HG03045 (cell line): ENCODE data around the gene TPRX1.
"Not testable (repeated sequence)": the region's sequence is repeated elsewhere in the genome, so short reads cannot be mapped to it uniquely, and the experiment has no call there.

ENCODE experiments used
- ATAC-seq: cut with Tn5 transposase; IDR thresholded peaks from one replicate; pipeline ENCODE4 v1.9.1; 2021; ENCODE audit warnings: mild to moderate bottlenecking, moderate library complexity; ENCODE audit not compliant: unreplicated experiment

TPRX1 gene

DNA sequence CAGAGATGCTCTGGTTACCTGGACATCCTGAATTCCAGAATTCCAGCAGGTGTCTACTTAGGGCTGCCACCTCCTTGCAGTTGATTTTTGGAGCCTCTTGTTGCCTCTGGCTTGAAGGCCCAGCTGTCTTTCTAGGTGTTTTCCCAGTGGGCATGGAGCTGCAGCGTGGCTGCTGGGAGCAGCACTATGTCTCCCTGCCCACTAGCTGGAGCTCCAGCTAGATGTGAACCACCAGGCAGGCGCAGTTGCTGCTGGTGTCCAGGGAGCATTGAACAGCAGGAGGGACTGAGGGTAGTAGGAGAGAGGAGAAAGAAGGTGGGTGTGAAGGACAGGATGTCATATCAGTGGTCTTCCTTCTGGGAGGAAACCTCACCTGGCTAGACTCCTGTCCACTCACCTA lies 35.7 kb downstream of the TPRX1 start:
- ATAC-seq: no peak

DNA sequence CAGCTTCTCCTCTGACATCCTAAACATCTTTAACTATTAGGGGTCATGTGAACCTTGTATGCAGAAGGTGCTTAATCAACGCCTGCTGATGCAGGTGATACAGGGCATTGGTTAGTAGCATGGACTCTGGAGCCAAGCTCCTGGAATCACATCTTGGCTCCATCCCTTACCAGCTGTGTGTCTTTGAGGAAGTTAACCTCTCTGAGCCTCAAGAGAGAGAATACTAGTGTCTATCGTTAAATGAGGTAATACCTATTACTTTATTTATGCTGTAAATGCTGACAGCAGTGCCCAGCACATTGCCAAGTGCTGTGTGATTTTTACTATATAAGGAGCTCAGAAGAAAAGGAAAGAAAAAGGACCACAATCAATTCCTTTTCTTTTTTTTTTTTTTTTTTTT lies 37.0 kb downstream of the TPRX1 start:
- ATAC-seq: no peak

DNA sequence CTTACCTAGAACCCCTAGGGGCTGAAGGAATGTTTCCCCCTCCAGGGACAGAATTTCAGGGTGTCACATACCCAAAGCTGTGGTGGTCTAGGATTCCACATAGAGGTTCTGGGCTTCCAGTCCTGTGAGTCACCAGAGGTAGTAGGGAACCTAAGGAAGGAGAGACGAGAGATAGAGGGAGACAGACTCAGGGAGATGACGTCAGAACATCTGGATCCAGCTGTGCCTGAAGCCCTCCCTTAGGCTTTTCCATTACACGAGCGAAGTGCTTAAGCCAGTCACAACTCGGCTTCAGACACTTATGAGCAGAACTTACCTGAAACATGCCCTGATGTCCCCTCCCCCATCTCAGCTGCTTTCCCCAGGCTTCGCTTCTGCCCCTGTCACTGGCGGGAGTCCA lies 37.7 kb downstream of the TPRX1 start:
- ATAC-seq: no peak

DNA sequence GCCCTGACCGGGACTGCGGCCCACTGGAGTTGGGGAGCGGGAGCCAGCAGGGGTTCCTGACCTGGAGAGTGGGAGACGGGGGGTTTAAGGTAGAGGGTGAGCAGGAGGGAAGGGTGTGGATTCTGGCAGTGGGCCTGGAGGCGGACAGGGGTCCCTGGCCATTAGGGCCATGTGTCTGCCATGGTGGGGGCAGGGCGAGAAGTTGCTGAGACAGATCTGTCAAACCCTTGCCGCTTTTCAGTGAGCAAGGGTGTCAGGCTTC lies 38.1 kb downstream of the TPRX1 start:
- no peak for ATAC-seq

DNA sequence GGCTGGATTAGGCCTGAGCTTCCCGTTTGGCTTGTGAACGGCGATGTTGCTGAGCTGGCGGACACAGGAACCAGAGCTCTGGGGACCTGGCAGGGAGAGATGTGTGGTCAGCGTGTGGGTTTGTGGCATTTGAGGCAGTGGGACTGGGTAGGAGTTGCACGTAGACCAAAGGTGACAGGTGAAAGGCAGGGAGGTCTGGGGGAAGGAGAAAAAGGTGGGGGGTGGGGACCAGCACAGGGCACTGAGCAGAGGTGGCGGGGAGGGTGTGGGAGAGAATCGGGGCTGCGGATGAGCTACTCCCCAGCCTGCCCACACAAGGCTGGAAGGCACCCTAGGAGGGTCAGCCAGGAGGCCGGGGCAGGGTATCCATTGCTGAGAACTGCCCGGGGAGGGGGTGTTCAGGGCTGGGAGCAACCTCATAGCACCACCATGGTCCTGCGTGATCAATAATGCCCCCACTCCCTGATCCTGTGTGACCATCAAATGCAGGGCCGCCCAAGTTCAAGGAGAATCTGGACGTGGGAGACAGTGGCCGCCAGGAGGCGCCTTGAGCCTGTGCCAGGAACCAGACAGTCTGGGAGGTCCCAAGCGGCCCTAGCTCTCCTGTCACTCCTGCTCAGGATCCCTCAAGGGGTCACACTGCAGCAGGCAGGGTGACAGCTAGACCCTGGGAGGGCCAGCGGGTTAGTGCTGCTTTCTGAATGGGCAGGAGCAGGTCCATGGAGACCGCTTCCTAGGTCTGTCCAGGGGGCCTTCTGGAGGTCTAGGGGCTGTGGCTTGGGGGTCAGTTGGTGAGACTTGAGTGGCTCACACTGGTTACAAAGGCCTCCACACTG lies 38.6 kb downstream of the TPRX1 start:
- ATAC-seq: no peak

DNA sequence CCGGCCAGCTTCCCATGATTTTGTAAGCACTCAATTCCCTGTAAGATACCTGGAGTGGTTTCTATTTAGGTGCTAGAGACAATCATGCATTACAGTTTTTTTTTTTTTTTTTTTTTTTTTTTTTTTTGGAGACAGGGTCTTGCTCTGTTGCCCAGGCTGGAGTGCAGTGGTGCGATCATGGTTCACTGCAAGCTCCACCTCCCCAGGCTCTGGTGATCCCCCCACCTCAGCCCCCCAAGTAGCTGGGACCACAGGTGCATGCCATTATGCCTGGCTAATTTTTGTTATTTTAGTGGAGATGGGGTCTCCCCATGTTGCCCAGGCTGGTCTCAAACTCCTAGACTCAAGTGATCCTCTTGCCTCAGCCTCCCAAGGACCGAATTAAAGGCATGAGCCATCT lies 39.6 kb downstream of the TPRX1 start:
- not testable (repeated sequence) for ATAC-seq

DNA sequence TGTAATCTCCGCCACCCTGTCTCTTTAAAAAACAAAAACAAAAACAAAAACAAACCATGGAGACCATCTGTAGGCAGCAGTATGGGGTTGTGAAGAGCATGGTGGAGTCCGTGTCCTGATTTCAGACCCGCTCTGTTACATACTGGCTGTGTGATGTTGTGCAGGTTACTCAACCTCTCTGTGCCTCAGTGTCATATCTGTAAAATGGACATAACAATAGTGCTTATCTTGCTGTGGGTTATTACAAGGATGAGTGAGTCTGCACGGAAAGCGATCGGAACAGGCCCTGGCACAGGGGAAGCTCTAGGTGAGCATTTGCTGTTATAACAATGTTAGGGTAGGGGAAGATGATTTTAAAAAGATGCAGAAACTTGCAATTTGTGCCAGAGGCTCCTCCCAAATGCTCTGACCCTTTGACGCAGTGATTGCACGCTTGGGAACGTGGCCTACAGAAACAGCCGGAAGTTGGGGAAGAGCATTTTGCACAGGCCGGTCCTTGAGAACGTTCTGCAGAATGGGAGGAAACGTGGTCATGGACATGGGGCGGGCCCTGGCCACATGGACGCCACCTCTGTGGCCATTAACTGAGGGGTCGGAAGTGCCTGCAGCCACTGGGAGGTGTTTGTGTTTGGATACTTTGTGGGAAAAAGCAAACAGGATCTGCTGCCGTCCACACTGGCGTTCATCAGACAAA lies 41.6 kb downstream of the TPRX1 start:
- ATAC-seq: no peak

DNA sequence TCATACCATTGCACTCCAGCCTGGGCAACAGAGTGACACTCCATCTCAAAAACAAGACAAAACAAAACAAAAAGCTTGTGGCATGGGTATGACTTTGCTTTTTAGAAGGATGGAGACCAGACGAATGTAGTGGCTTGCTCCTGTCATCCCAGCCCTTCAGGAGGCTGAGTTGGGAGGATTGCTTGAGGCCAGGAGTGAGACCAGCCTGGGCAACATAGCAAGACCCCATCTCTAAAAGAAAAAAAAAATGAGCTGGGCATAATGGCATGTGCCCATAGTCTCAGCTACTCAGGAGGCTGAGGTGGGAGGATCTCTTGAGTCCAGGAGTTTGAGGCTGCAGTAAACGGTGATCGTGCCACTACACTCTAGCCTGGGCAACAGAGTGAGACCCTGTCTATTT lies 42.2 kb downstream of the TPRX1 start:
- no peak for ATAC-seq

DNA sequence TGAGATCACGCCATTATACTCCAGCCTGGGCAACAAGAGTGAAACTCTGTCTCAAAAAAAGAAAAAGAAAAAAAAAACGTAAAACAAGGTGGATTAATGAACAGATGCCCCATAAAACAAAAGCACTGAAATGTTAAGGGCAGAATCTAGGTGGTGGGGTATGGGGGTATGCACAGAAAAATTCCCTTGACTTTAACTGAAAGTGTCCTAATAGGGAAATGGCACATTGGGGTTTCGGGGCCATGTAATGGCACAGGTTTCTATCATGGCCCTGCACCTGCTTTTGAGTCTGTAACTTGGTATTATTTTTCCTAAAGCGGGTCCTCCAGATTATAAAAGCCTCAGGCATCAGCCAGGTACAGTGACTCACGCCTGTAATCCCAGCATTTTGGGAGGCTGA lies 42.8 kb downstream of the TPRX1 start:
- ATAC-seq: no peak

DNA sequence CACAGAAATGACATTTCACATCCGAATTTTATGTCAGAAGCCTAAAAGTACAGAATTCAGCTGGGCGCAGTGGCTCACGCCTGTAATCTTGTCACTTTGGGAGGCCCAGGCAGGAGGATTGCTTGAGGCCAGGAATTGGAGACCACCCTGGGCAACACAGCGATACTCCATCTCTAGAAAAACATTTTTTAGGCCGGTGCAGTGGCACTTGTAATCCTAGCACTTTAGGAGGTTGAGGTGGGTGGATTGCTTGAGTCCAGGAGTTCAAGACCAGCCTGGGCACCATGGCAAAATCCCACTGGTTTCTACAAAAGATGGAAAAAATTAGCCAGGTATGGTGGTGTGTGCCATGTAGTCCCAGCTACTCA lies 43.7 kb downstream of the TPRX1 start:
- no peak for ATAC-seq

DNA sequence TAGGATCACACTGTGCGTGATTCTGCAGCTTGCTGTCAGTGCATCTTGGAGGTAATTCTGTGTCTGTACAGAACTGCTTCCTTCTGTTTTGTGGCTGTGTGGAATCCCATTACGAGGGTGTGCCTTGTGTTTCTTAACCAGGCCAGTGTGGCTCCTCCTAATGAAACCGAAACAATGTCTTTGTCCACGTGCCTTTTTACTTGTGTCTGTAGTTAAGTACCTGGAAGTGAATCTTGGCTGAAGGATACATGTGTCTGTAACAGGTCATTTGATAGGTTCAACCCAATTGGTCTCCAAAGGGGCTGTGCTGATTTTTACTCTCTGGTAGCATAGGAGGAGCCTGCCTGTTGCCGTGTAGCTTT lies 45.9 kb downstream of the TPRX1 start:
- ATAC-seq: no peak

DNA sequence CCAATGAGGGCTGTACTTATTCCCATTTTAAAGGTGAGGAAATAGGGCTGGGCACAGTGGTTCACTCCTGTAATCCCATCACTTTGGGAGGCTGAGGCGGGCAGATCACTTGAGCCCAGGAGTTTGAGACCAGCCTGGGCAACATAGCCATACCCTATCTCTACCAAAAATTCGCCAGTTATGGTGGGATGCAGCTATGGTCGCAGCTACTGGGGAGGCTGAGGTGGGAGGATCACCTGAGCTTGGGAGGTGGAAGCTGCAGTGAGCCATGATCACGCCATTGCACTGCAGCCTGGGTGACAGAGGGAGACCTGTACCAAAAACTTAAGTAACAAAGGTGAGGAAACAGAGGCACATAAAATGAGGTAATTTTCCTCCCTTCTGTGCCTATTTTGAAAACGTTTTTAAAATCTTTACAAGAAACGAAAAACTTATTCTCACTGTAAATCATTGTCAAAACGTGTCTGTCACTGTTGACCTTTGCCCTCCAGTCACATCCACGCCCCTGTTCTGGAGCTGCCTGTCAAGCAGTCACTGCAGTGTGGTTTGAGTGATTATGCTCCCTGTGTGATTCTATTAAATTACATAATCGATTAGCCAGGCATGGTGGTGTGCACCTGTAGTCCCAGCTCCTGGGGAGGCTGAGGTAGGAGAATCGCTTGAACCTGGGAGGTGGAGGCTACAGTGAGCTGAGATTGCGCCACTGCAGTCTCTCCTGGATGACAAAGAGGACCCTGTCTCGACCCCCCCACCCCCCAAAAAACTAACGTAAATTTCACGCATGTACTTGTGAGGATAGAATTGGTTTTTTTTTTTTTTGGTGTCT lies 46.5 kb downstream of the TPRX1 start:
- no peak for ATAC-seq

DNA sequence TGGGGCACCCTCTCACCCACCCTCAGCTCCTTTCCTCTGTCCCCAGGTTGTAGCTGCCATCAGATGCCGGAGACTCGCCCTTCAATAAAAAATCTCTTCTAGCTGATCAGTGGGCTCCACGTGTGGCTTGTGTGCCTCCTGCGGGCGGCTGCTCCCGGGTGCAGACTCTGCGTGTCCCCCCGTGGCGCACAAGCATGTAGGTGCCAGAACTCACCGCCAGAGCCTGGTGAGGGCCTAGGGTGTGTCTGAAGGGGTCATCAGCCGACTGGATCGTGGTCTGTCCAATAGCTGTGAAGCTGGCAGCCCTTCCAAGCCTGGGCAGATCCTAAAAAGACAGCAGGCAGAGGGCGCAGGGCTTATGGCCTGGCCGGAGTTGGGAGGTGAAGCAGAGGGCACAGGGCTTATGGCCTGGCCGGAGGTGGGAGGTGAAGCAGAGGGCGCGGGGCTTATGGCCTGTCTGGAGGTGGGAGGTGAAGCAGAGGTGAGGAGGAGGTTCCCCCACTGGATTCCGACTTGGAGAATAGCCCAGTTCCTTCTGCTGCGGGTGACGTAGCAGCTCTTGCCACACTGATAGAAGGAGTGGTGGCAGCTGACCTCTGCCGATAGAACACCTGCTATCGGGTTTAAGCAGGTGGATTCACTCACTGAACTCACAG lies 47.3 kb downstream of the TPRX1 start:
- ATAC-seq: no peak

DNA sequence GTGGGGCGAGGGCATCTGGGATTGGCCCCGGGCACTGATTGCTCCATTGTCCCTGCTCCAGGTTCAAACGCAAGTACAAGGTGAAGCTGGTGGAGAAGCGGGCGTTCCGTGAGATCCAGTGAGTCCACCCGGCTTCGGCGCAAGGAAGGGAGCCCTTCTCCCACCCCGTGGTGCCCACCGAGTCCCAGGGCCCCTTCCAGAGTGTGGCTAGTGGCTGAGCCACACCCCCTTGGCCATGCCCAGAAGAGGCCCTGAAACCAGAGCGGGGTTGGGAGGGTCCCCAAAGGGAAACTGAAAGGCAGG lies 47.8 kb downstream of the TPRX1 start:
- no peak for ATAC-seq

DNA sequence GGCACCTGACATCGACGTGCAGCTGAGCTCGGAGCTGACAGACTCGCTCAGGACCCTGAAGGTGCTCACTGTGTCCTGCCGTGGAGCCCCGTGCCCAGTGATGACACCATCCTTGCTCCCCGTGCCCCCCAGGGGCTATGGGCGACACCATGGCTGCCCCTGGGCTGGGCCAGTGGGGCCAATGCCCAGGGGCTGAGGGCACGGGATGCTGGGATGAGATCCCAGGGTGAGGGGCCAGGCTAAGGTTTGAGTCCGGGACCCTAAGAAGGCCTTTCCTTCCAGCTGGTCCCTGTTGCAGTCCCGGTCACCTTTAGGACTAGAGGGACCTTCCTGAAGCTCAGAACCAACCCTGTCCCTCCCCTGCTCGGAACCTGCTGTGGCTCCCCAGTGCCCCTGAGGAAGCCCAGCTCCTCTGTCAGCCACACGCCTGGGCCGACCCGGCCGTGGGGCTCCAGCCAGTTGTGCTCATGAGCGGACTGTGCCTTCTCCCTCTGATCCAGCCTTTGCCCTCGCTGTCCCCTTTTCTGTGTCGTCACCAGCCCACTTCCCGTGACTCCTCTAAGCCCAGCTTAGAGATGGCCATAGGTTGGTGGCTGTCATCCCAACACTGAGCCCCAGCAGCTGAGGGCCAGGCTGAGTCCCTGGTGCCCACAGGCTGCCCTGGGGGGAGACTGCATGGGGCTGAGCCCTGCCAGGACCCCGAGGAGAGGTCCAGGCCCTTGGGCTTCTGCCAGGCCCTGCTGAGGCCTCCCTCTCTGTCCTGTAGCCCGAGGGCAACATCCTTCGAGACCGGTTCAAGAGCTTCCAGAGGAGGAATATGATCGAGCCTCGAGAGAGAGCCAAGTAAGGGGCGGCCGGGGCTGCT lies 48.4 kb downstream of the TPRX1 start:
- ATAC-seq: no peak

DNA sequence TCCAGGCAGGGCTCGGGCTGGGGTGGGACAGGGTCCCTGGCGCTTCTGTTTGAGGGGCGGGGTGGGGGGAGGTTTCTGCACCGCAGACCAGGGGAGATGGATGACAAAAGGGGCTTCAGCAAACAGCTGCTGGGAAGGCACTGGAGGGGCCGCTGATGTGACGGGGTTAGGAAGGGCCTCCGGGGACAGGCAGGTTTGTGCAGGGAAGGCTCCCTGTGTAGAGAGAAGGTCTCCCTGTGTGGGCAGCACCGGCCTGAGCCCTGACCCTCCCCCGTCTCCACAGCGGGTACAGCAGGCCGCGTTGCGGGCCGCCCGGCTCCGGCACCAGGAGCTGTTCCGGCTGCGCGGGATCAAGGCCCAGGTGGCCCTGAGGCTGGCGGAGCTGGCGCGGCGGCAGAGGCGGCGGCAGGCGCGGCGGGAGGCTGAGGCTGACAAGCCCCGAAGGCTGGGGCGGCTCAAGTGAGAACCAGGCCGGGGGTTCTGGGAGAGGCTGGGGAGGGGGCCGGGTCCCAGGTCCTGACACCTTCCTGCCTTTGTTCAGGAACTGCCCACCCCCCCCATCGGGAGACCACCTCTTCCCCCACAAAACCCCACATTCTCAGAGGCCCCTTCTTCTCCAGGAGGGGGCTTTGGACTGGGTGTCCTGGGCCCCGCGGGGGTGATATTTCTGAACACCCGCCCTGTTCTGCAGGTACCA lies 49.1 kb downstream of the TPRX1 start:
- no peak for ATAC-seq

DNA sequence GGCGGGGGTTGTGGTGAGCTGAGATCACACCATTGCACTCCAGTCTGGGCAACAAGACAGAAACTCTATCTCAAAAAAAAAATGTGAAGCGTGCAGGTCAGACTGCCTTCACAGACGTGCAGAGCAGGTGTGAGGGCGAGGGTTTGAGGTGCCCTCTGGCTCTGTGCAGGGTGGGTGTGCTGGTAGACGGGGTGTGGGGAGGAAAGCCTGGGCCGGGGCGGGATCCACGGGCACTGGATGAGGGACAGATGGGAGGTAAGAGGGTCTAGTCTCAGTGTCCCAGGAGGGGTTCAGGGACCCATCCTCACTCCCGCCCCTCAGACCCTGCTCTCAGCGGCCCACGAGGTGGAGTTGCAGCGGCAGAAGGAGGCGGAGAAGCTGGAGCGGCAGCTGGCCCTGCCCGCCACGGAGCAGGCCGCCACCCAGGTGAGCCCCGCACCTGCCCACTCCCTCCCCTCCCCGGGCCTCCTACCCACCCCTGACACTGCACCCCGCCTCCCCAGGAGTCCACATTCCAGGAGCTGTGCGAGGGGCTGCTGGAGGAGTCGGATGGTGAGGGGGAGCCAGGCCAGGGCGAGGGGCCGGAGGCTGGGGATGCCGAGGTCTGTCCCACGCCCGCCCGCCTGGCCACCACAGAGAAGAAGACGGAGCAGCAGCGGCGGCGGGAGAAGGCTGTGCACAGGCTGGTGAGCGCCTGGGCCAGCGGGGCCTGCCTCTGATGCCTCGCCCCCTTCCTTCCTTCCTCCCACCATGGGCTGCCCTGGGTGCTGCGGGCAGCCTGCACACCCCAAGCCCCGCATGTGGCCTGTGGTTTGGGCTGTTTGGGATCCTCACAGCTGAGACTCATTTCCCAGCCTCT lies 49.9 kb downstream of the TPRX1 start:
- no peak for ATAC-seq

DNA sequence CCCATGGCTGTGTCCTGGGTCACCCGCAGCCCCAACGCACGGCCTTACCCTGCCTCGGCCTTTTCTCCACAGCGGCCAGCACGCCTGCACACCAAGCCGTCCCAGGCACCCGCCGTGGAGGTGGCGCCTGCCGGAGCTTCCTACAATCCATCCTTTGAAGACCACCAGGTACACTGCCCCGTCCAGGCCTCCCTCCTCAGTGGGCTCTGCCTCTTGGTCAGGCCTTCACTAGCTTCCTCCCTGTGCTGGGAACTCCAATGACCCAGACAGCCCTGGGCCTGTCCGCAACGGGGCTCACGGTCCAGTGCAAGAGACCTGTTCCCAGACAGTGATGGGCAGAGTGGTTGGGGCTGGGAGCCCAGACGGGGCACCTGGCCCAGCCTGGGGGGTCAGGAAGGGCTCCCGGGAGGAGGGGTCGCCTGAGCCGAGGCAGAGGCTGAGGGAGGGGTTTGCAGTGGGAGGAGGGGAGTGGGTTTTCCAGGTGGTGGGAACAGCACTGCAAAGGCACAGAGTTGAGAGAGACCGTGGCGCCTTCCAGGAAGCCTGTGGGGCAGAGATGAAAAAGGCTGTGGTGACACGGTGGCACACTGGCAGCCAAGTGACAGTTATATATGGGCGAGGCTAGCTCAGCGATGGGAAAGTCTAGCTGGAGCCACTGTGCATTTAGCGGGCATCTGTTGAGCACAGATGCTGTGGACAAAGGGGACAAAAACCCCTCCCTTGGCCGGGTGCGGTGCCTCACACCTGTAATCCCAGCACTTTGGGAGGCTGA lies 51.7 kb downstream of the TPRX1 start:
- ATAC-seq: no peak
